HG02588 (cell line): ENCODE measurements around the gene BLTP3B.
"Not testable (repeated sequence)": the region's sequence is repeated elsewhere in the genome, so short reads cannot be mapped to it uniquely, and the experiment has no call there.

Experiments
- ATAC-seq: cut with Tn5 transposase; IDR thresholded peaks from one replicate; pipeline ENCODE4 v1.9.1; 2021; ENCODE audit warnings: mild to moderate bottlenecking, moderate library complexity; ENCODE audit not compliant: unreplicated experiment

Gene BLTP3B

GRCh38 chr12:100142851-100143559 is at the start of gene BLTP3B:
TSS of gene BLTP3B (minus strand) at chr12:100142874. CDS start at chr12:100142635, 239 bp downstream.
- ATAC-seq = peak; percentile 83

- no peak for ATAC-seq
Measured at GRCh38 chr12:100189636-100190394, 47.1 kb upstream of the BLTP3B start.

DNA sequence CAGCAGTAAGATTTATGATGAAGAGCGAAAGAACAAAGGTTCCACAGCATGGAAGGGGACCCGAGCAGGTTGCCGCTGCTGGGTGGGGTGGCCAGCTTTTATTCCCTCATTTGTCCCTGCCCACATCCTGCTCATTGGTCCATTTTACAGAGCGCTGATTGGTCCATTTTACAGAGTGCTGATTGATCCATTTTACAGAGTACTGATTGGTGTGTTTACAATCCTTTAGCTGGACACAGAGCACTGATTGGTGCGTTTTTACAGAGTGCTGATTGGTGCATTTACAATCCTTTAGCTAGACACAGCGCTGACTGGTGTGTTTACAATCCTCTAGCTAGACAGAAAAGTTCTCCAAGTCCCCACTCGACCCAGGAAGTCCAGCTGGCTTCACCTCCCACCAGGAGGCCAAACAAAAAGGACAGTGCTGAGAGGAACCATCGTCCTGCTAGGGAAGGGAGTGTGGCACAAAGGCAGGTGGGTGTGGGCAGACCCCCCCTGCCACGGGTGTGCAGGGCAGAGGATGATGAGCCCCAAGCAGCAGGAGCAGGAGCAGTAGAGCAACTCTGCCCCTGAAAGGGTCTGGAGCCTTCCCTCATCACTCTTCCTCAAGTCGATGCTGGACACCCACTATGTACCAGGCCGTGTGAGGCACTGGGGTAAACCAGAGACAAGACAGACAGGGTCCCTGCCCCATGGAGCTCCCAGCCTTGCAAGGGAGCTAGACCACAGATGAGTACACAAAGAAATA is 46.4 kb upstream of the BLTP3B start:
- ATAC-seq = not testable (repeated sequence)

GRCh38 chr12:100187857-100188519 is 45.3 kb upstream of the BLTP3B start:
- no peak for ATAC-seq

DNA sequence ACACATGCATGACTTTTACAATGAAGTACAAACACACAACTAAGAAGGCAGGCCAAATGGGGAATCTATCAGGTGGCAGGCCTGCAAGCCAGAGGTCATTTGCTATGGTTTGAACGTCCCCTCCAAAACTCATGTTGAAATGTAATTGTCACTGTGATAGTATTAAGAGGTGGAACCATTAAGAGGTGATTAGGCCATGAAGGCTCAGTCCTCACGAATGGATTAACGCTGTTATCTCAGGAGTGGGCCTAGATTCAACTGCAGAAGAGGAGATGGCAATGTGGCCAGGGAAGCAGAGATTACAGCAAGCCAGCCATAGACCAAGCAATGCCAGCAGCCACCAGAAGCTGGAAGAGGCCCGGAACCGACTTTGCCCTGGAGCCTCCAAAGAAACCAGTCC is 44.4 kb upstream of the BLTP3B start:
- no peak for ATAC-seq

DNA sequence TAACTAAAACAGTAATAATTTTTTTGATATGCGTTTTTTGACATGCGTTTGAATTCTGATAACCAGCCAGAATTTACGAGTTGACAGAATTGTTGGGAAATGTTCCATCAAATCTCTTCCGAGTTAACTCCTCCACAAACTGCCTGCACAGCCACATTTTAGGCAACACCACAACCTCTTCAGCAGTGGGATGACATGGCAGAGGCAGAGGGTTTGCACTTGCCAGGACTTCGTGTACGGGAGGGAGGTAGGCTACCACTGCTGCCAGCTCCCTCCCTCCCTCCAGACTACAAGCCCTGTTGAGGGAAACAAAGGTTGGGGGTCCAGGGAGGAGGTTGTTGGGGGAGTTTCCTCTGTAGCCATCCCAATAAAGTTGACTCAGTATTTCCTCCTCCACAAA is 43.4 kb upstream of the BLTP3B start:
- no peak for ATAC-seq

DNA sequence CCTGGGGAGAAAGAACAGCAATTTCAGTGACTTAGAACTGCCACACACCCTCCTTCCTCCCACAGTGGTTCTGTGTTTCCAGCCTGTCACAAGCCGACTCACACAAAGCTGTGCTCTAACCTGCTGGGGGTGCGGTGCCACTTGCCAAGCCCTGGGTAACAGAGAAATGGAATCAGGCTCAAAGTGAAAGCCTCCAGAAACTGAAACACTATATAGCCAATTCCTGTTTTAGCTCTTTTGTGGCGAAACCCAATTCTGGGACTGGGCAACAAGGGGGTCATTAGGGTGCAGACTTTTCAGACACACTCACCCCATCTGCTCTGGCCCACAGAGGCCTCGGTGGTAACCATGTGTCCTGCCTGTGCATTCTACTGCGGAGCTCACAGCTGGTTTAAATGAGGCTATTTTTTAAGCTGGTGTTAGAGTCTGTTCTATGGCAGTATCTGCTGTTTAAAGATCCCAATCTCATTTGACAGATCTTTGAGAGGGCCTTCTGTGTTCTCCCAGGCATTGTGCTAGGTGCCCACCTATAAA is 42.8 kb upstream of the BLTP3B start:
- peak; percentile 83 for ATAC-seq

DNA sequence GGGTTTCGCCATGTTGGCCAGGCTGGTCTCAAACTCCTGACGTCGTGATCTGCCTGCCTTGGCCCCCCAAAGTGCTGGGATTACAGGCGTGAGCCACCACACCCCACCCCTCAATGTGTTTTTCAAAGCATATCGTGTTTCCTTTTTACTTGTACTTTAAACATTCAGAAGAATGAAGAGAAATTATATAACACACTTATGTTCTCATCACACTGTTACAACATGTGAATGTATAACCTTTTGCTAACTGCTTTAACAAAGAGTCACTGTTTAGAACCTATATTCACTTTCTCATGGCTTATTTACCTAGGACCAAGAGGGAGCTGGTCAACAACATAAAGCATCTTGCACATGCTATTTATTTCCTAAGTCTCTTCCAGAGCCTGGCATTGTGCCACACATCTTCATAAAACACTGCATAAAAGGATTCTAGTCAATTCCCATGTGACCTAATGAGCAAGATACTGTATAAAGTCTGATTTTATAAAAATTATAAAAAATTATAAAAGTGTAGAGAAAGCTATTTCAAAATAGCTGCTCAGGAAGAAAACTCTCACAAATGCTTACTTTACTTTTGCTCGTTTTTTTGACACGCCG is 42.0 kb upstream of the BLTP3B start:
- no peak for ATAC-seq

- ATAC-seq = no peak
Measured at GRCh38 chr12:100179252-100179651, 36.6 kb upstream of the BLTP3B start.

GRCh38 chr12:100176493-100176892 is 33.8 kb upstream of the BLTP3B start:
- not testable (repeated sequence) for ATAC-seq

- ATAC-seq = no peak
Measured at GRCh38 chr12:100174495-100174894, 31.8 kb upstream of the BLTP3B start.

DNA sequence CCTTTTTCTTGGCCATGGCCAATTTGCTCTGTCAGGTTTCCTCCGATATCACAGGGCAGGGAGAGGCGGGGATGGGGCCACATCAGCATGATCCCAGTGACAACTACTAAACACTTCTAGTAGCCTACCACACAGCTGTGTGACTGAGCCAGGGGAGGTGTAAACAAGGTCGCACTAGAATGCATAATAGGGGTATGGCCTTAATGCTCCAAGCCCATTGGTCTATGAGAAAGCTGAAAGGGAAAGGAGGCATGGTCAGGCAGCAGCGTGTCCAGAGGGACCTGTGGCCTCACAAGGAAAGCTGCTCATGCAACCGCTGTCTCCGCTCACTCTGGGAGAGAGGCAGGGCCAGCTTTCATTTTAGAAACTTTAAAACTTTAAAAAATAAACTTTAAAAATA is 30.4 kb upstream of the BLTP3B start:
- no peak for ATAC-seq

GRCh38 chr12:100171248-100171647 is 28.6 kb upstream of the BLTP3B start:
- ATAC-seq = no peak

GRCh38 chr12:100170313-100170858 is 27.7 kb upstream of the BLTP3B start:
- no peak for ATAC-seq

DNA sequence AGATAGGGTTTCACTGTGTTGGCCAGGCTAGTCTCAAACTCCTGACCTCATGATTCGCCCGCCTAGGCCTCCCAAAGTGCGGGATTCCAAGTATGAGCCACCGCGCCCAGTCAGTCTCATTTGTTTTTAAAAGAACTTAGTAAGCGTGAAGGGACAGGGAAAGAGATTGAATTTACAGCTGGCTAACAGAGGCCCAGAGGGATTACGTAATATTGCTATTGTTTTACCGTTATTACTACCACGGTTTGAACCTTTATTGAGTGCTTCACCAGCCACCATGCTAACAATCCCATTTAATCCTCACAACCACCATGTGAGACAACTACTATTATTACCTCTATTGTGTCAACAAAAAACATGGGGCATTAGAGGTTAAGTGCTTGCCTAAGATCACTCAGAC is 26.7 kb upstream of the BLTP3B start:
- no peak for ATAC-seq

- ATAC-seq = no peak
Measured at GRCh38 chr12:100168562-100168961, 25.9 kb upstream of the BLTP3B start.

GRCh38 chr12:100166232-100166631 is 23.6 kb upstream of the BLTP3B start:
- ATAC-seq = no peak

DNA sequence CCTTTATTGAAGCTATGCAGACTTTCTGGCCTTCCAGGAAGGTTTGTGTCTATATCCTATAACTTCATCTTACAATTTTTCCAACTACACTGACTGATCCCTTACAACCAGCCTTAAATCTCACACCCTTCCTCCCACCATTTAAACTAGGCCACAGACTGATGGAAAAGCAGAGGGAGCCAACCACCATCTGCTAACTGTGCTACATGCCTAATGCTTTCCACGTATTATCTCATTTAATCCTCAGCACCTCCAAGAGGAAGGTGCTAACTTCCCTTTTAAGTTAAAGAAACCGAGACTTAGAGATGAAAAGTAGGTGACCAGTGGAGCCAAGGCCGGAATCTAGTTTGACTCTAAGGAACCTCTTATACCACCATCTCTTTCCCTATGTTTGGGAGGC is 22.7 kb upstream of the BLTP3B start:
- ATAC-seq = no peak

DNA sequence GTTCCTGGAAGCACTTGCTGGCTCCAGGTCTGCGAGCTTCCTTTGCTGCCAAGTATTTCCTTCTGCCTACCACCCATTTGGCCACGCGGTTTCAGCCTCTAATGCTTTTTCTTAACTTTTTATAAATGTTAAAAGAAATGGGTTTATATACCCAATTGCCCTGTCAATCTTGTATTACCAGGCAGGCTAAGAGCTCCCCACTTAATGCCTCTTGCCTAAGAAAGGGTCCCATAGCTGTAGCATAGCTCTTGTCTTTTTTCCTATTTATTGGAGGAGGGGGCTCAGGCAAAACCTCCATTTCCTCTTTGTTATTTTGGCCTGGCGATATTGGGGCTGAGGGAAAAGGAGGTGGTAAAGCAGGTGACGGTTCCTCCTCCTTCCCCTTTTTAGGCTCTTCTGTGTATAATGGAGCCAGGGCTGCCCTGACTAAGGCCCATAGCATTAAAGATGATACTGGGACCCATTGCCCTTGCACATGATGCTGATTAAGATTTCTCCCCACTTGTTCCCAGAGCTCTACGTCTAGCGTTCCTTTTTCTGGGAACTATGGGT is 21.6 kb upstream of the BLTP3B start:
- no peak for ATAC-seq
